ENCODE results near the gene UPK1A. TPM values are rescaled to one million over a fixed set of nuclear protein-coding genes. Genes with fewer than 3 reads are reported as not detected.

Gene UPK1A
- total and polyA plus RNA-seq, 2 of the 8 experiments (the other 6 are each of a cell fraction or from before 2014, with no cell fraction given) = 0.56 to 9.9 TPM

DNA sequence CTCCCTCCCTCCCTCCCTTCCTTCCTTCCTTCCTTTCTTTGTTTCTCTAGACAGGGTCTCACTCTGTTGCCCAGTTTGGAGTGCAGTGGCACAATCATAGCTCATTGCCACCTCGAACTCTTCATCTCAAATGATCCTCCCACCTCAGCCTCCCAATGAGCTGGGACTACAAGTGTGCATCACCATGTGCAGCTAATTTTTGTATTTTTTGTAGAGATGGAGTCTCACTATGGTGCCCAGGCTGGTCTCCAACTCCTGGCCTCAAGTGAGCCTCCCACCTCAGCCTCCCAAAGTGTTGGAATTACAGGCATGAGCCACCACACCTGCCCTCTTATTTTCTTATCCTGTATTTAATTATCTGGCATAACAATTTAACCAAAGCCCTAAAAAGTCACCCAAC, 4.4 kb downstream of the UPK1A start:
- no peak overlapping the region for H2AFZ ChIP-seq (ENCODE audit: low read length)
- H3K9me3 ChIP-seq (ENCODE audit: insufficient read depth in 2 of 2, low read depth in 1 of 2, low read length in 1 of 2) = no peaks in the 10 kb centered on the region
- H3K79me1 ChIP-seq (ENCODE audit: low read depth, low read length) = no peaks in the 10 kb centered on the region
- H2BK15ac ChIP-seq (ENCODE audit: low read length) = no peak overlapping the region
- no peak for TF ChIP-seq TEAD4 (IDR thresholded peaks at IDR 0.05; ENCODE audit: low read depth, low read length)
- TF ChIP-seq MAFK (IDR thresholded peaks at IDR 0.05; ENCODE audit: low read depth, low read length) = no peak
- no peak for TF ChIP-seq KDM5A (IDR thresholded peaks at IDR 0.05; ENCODE audit: low read length)
- no peak for TF ChIP-seq SIX5 (IDR thresholded peaks at IDR 0.05; ENCODE audit: low read depth, low read length)
- TF ChIP-seq BACH1 (IDR thresholded peaks at IDR 0.05; ENCODE audit: low read length) = no peak
- H3K27me3 ChIP-seq (replicated peaks in 1 of 4; ENCODE audit: control insufficient read depth in 3 of 4, extremely low read depth in 1 of 4, insufficient read depth in 3 of 4, low read length in 3 of 4) = peaks cover 0 to 4% (median 1%) of the 10 kb centered on the region in 4 experiments; a peak in 1 of 7 replicates
- H3K14ac ChIP-seq (ENCODE audit: insufficient read length) = no peak overlapping the region
- H3K27ac ChIP-seq (ENCODE audit: low read depth, low read length) = no peak overlapping the region
- no peak overlapping the region for H3K56ac ChIP-seq (replicated peaks; ENCODE audit: insufficient read length, low read depth, low read length)
- no peak overlapping the region for H2BK120ac ChIP-seq (replicated peaks; ENCODE audit: low read depth, low read length)
- ChIA-PET CTCF (ENCODE audit: partially characterized antibody) (interaction anchor here (1.1 kb wide), 1 partner anchor 58 kb away, joined by 4 read pairs; the partner anchor contains the start of gene HAUS5), POLR2A (ENCODE audit: partially characterized antibody) (interaction anchor here (1.8 kb wide), 1 partner anchor 11 kb away, joined by 7 read pairs; no protein-coding TSS in a partner anchor)
- no peak overlapping the region for H2BK12ac ChIP-seq (ENCODE audit: low read depth, low read length)
- peaks cover 0 to 3% (median 0%) of the 10 kb centered on the region in 4 experiments; a peak in 2 of 7 replicates for H3K4me1 ChIP-seq (replicated peaks in 1 of 4; ENCODE audit: control insufficient read depth in 3 of 4, insufficient read depth in 4 of 4, low read length in 3 of 4)
- H3K4me3 ChIP-seq (ENCODE audit: extremely low read depth in 1 of 4, insufficient read depth in 2 of 4, low read depth in 3 of 4, low read length in 4 of 4) = no peak overlapping the region
- no peak overlapping the region for H2AK5ac ChIP-seq (ENCODE audit: low read depth, low read length)
- no peaks in the 10 kb centered on the region for H4K20me1 ChIP-seq (replicated peaks in 1 of 2; ENCODE audit: control insufficient read depth in 1 of 2, insufficient read depth in 2 of 2, low read length in 2 of 2)
- no CpG with 5 or more reads among the region's 1 CpG for WGBS, 2 experiments (ENCODE audit: extremely low coverage in 1 of 2, insufficient coverage in 1 of 2, insufficient read length in 1 of 2, insufficient replicate concordance in 2 of 2, low coverage in 1 of 2, low lambda C conversion rate in 2 of 2, missing lambda C conversion rate in 1 of 2)
- H3K4ac ChIP-seq (replicated peaks; ENCODE audit: insufficient read length, low read depth, low read length) = no peak overlapping the region
- H4K91ac ChIP-seq (replicated peaks; ENCODE audit: insufficient read length, low read length) = no peak overlapping the region
- H3K9ac ChIP-seq (replicated peaks in 1 of 4; ENCODE audit: extremely low read depth in 1 of 4, low read depth in 3 of 4, low read length in 3 of 4) = no peak overlapping the region
- no peak for DNase-seq (ENCODE audit: low read depth in 1 of 2, low spot score in 2 of 2)
- H3K4me2 ChIP-seq (ENCODE audit: insufficient read depth in 1 of 2, low read depth in 2 of 2, low read length in 2 of 2) = no peak overlapping the region
- no peak overlapping the region for H2BK20ac ChIP-seq (ENCODE audit: low read length)
- no peak overlapping the region for H4K5ac ChIP-seq (ENCODE audit: insufficient read length, low read depth, low read length)
- no peaks in the 10 kb centered on the region for H3K79me2 ChIP-seq (ENCODE audit: control insufficient read depth in 1 of 2, insufficient read depth in 2 of 2, low read length in 2 of 2)
- no peak overlapping the region for H4K8ac ChIP-seq (ENCODE audit: extremely low read depth, insufficient read depth, low read length)
- H3K18ac ChIP-seq (ENCODE audit: extremely low read depth, low read length) = no peak overlapping the region
- H3K23me2 ChIP-seq (ENCODE audit: low read depth, low read length) = no peaks in the 10 kb centered on the region; the same call in 1 of the 2 replicates
- H3K36me3 ChIP-seq (ENCODE audit: control insufficient read depth in 2 of 4, insufficient read depth in 4 of 4, low read length in 3 of 4) = no peaks in the 10 kb centered on the region
- H3K23ac ChIP-seq (ENCODE audit: insufficient read length) = no peak overlapping the region
- H2BK5ac ChIP-seq (ENCODE audit: low read depth, low read length) = no peak overlapping the region
- no peak for FAIRE-seq

Measured in H1 (cell line).